Measurements from ENCODE around the gene BTAF1.

DNA sequence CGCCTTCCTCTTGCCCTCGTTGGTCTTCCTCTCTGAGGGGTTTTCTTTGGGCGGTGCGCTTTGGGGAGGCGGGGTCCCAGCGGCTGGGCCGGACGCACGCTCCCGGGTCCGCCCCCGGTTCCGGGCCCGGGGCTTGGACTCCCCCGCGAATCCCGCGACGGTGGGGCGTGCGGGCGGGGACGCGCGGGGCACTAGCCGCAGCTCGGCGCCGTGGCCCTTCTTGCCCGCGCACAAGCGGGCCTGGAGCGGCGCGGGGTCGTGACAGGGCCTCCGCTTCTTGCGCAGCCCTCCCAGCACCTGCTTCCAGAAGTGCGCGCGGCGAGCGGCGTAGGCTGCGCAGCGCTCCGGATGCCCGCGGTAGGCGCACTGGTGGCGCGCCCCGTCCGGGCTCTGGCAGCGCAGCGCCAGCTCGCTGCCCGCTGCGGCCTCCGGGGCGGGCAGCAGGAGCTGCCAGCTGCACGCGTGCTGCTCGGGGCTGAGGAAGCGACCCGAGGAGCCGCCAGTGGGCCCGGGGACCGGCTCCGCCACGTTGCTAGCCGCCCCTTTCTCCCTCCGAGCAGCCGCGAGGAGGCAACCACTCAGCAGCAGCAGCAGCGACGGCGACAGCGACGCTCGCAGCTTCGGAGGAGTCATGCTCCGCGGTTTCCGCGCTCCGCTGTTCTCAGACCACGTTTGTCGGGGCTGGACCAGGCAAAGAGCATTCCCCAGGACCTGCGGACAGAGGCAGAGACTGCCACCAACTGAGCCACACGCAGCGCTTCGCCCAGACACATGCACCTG lies 15.0 kb upstream of the BTAF1 start:
- TF ChIP-seq, protein P1, sequence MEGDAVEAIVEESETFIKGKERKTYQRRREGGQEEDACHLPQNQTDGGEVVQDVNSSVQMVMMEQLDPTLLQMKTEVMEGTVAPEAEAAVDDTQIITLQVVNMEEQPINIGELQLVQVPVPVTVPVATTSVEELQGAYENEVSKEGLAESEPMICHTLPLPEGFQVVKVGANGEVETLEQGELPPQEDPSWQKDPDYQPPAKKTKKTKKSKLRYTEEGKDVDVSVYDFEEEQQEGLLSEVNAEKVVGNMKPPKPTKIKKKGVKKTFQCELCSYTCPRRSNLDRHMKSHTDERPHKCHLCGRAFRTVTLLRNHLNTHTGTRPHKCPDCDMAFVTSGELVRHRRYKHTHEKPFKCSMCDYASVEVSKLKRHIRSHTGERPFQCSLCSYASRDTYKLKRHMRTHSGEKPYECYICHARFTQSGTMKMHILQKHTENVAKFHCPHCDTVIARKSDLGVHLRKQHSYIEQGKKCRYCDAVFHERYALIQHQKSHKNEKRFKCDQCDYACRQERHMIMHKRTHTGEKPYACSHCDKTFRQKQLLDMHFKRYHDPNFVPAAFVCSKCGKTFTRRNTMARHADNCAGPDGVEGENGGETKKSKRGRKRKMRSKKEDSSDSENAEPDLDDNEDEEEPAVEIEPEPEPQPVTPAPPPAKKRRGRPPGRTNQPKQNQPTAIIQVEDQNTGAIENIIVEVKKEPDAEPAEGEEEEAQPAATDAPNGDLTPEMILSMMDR (conservative IDR thresholded peaks at IDR 0.05; ENCODE audit: low read depth, low read length), result peak; percentile 75
- no peak for TF ChIP-seq EZH2 (IDR thresholded peaks at IDR 0.05; ENCODE audit: borderline replicate concordance, low read depth, low read length, poor library complexity, severe bottlenecking)
